Gastroesophageal sphincter (tissue), 4 donors: ENCODE data around the gene SCAMP5. TPM values are rescaled to one million over a fixed set of nuclear protein-coding genes. Genes with fewer than 3 reads are reported as not detected.

ENCODE experiments used
- ATAC-seq: fragments of 150-250 bp; one replicate; pipeline ENCODE4 v1.9.1; 2016; ENCODE audit warnings: mild to moderate bottlenecking, moderate library complexity
- H3K27ac ChIP-seq, 4 donors: fragments of 200-600 bp; sonication (generic) in 3 of 4; 1 replicate in 3 of 4; 2 replicates in 1 of 4; pipeline ENCODE4 v1.5.1; 2016 to 2019
- H3K27me3 ChIP-seq: fragments of 200-600 bp; sonication (generic); one replicate; pipeline ENCODE4 v1.5.1; 2019
- H3K36me3 ChIP-seq, 2 donors: fragments of 200-600 bp; sonication (generic); one replicate each; pipeline ENCODE4 v1.5.1; 2019; ENCODE audit warnings: control low read depth in 1 of 2
- H3K4me1 ChIP-seq, 3 donors: fragments of 200-600 bp; sonication (generic); 1 replicate in 2 of 3; 2 replicates in 1 of 3; pipeline ENCODE4 v1.5.1; 2016 to 2019; ENCODE audit warnings: control low read depth in 2 of 3
- H3K4me3 ChIP-seq, 2 donors: fragments of 200-600 bp; sonication (generic); one replicate each; pipeline ENCODE4 v1.5.1; 2019; ENCODE audit warnings: mild to moderate bottlenecking in 1 of 2, moderate library complexity in 1 of 2
- H3K9me3 ChIP-seq, 3 donors: fragments of 200-600 bp; sonication (generic); one replicate each; pipeline ENCODE4 v1.5.1; 2017 to 2019; ENCODE audit warnings: control low read depth in 2 of 3
- EP300 ChIP-seq: sonication (generic); formaldehyde crosslinking; IDR thresholded peaks from one replicate; pipeline ENCODE4 v1.6.1; 2017; ENCODE audit warnings: antibody characterized with exemption, mild to moderate bottlenecking
- POLR2A ChIP-seq, 2 donors: fragments of 450-650 bp; IDR thresholded peaks; one replicate each; pipeline ENCODE4 v1.6.1; 2017; ENCODE audit warnings: antibody characterized with exemption in 2 of 2, mild to moderate bottlenecking in 2 of 2, moderate library complexity in 1 of 2
- POLR2AphosphoS5 ChIP-seq: sonication (generic); formaldehyde crosslinking; IDR thresholded peaks from one replicate; pipeline ENCODE4 v1.6.1; 2017; ENCODE audit warnings: antibody characterized with exemption
- WGBS, 2 donors: methylation state at CpG; one replicate each; pipeline ENCODE4 v1.1.5; 2018; ENCODE audit warnings: low coverage in 1 of 2; 5-methylcytosine and 5-hydroxymethylcytosine counted together
- total RNA-seq, 4 donors: library from RNA; depleted of rRNA; stranded (reverse); fragments of >200 nt; gene quantifications; one replicate each; pipeline ENCODE4 v1.1.0, GENCODE V29; 2016
- TF ChIP-seq, protein P1 (sequence below), 4 experiments: fragments of 200-600 bp in 2 of 4; fragments of 450-650 bp in 2 of 4; sonication (generic) in 1 of 4; IDR thresholded peaks; one replicate each; pipeline ENCODE4 v1.5.1; 2017 to 2019; ENCODE audit warnings: antibody characterized with exemption in 4 of 4, mild to moderate bottlenecking in 2 of 4, moderate library complexity in 2 of 4

SCAMP5 gene
- total RNA-seq, 4 donors from 2014 or later: 2.2 to 10.1 (median 5.6) TPM

DNA sequence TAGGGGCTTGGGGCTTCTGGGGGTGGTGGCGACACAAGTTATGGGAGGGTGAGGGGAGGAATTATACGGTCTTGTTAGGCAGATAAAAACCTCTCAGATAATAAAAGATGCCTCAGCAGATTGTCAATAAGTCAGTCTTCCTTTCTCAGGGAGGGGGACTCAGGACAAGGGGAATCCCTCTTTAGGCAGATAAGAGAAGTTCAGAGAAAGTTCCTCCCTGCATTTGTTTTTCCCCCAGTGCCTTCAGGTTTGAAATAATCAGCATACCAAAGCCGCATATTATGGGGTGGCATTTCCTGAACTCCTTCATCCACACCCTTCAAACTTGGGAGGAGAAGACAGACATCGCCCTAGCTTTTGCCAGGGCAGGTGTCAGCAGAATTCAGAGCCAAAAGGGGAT lies 36.5 kb downstream of the SCAMP5 start:
- Histone ChIP-seq H3K4me3 (no peak overlapping the region), H3K36me3 (peaks cover 0 to 10% of the 10 kb centered on the region in 2 donors), H3K27me3 (no peaks in the 10 kb centered on the region), H3K9me3 (no peaks in the 10 kb centered on the region), H3K27ac (no peak overlapping the region), H3K4me1 (peaks cover 5 to 40% (median 19%) of the 10 kb centered on the region in 3 donors)
- ATAC-seq: no peak
- WGBS, 2 donors: 68 to 72% methylated on average over 2 to 4 of the region's 4 CpGs
- TF ChIP-seq EP300 (no peak), POLR2AphosphoS5 (no peak), POLR2A (IDR thresholded peaks at IDR 0.05) (no peak)
- TF ChIP-seq, protein P1, sequence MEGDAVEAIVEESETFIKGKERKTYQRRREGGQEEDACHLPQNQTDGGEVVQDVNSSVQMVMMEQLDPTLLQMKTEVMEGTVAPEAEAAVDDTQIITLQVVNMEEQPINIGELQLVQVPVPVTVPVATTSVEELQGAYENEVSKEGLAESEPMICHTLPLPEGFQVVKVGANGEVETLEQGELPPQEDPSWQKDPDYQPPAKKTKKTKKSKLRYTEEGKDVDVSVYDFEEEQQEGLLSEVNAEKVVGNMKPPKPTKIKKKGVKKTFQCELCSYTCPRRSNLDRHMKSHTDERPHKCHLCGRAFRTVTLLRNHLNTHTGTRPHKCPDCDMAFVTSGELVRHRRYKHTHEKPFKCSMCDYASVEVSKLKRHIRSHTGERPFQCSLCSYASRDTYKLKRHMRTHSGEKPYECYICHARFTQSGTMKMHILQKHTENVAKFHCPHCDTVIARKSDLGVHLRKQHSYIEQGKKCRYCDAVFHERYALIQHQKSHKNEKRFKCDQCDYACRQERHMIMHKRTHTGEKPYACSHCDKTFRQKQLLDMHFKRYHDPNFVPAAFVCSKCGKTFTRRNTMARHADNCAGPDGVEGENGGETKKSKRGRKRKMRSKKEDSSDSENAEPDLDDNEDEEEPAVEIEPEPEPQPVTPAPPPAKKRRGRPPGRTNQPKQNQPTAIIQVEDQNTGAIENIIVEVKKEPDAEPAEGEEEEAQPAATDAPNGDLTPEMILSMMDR (IDR thresholded peaks at IDR 0.05): no peak

DNA sequence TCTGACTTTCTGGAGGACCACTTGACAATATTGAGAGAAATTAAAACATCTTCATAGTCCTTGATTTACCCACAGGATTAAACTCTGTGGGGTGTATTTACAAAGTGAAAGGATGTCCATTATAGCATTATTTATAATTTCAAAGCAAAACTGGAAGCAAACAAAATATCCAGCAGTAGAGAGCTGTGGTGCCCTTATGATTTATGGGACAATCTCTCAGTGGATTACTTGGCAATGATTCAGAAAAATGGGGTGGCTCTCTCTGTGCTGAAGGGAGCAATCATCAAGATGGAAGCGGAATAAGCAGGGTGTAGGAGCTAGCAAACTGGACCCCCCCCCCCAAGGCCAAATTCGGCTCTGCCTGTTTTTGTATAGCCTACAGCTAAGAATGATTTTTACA lies 37.0 kb downstream of the SCAMP5 start:
- 71 to 95% methylated on average over 2 of the region's 2 CpGs for WGBS, 2 donors
- TF ChIP-seq POLR2A (IDR thresholded peaks at IDR 0.05) (no peak), POLR2AphosphoS5 (no peak), EP300 (no peak)
- TF ChIP-seq, protein P1 (IDR thresholded peaks at IDR 0.05): no peak
- no peaks in the 10 kb centered on the region for H3K9me3 ChIP-seq
- peaks cover 0 to 15% of the 10 kb centered on the region in 2 donors for H3K36me3 ChIP-seq
- no peak for ATAC-seq
- no peak overlapping the region for H3K27ac ChIP-seq
- H3K4me1 ChIP-seq: peaks cover 5 to 40% (median 19%) of the 10 kb centered on the region in 3 donors
- no peaks in the 10 kb centered on the region for H3K27me3 ChIP-seq
- no peak overlapping the region for H3K4me3 ChIP-seq

DNA sequence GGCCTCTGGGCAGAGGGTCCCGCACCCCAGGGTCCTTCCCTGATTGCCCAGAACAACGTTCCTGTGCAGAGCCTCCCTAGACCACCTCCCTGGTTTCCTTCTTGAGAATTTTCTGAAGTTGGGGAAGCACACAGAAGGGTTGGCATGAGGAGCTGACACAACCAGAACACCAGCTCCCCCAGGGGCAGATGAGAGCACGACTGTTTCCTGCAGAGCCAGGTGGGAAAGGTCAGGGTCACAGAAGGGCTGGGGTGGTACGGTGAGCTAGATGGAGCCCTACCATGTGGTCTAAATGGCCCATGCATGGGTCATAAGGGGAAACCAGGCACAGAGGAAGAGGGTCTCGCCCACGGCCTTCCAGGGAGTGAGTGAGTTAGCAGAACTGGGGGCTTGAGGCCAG lies 38.4 kb downstream of the SCAMP5 start:
- no peak overlapping the region for H3K27ac ChIP-seq
- no peaks in the 10 kb centered on the region for H3K27me3 ChIP-seq
- no peaks in the 10 kb centered on the region for H3K9me3 ChIP-seq
- 72 to 79% methylated on average over 2 to 4 of the region's 6 CpGs for WGBS, 2 donors
- H3K36me3 ChIP-seq: peaks cover 0 to 18% of the 10 kb centered on the region in 2 donors
- H3K4me3 ChIP-seq: no peak overlapping the region
- TF ChIP-seq POLR2A (IDR thresholded peaks at IDR 0.05) (no peak), POLR2AphosphoS5 (no peak), EP300 (no peak)
- TF ChIP-seq, protein P1 (IDR thresholded peaks at IDR 0.05): no peak
- peaks cover 5 to 33% (median 16%) of the 10 kb centered on the region in 3 donors for H3K4me1 ChIP-seq
- ATAC-seq: no peak

DNA sequence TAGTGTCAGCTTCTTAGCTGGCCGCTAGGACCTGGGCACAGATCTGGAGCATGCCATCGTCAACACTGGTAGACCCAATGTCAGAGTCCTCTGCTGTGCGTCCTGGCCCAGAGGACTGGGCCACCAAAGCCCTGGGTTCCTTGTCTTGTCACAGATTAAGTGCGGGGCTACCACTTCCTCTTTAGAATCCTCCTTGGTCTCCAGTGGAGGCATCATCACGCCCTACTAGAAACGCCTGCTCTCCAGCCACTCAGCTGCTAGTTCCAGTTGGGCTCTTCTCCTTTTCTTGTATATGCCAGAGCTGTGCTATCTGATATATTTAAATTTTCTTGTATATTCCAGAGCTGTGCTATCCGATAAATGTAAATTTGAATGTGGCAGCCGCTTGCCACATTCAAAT lies 39.3 kb downstream of the SCAMP5 start:
- H3K9me3 ChIP-seq: no peaks in the 10 kb centered on the region
- H3K36me3 ChIP-seq: peaks cover 0 to 18% of the 10 kb centered on the region in 2 donors
- no peak for TF ChIP-seq POLR2AphosphoS5
- TF ChIP-seq, protein P1 (IDR thresholded peaks at IDR 0.05): no peak
- no peak for TF ChIP-seq EP300
- TF ChIP-seq POLR2A (IDR thresholded peaks at IDR 0.05): no peak
- no peak for ATAC-seq
- H3K4me3 ChIP-seq: no peak overlapping the region
- peaks cover 3 to 25% (median 9%) of the 10 kb centered on the region in 3 donors for H3K4me1 ChIP-seq
- WGBS, 2 donors: 75 to 100% methylated on average over 3 to 6 of the region's 8 CpGs
- no peak overlapping the region for H3K27ac ChIP-seq
- H3K27me3 ChIP-seq: no peaks in the 10 kb centered on the region

DNA sequence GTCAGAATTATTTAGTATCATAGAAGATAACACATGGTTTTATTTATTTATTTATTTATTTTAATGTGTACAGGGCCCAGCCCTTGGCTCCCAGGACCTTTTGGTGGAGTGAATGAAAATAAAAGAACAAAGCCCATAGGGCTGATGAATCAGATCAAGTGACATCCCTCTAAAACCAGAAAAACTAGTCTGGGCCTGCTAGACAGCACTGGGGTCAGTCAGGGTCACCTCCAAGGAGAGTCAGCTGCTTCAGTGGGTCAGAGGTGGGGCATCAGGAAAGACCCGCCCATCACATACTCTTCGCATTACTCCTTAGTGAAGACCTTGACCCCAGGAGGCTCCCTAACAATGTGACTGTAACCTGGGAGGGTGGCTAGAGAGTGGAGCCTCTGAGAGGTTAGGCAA lies 40.9 kb downstream of the SCAMP5 start:
- no peak for ATAC-seq
- H3K9me3 ChIP-seq: no peaks in the 10 kb centered on the region
- H3K27me3 ChIP-seq: no peaks in the 10 kb centered on the region
- H3K27ac ChIP-seq: no peak overlapping the region
- no peak for TF ChIP-seq POLR2A (IDR thresholded peaks at IDR 0.05)
- TF ChIP-seq EP300: no peak
- TF ChIP-seq POLR2AphosphoS5: no peak
- TF ChIP-seq, protein P1 (IDR thresholded peaks at IDR 0.05): no peak
- H3K4me3 ChIP-seq: no peak overlapping the region
- WGBS, 2 donors: 77% methylated on average over 2 of the region's 2 CpGs; no CpG with 5 or more reads in 1 of the 2 donors
- H3K4me1 ChIP-seq: peaks cover 0 to 9% (median 0%) of the 10 kb centered on the region in 3 donors
- peaks cover 0 to 18% of the 10 kb centered on the region in 2 donors for H3K36me3 ChIP-seq
